RKO (cell line): ENCODE data around the gene MAS1.

Experiments
- DNase-seq: peaks from one replicate; pipeline ENCODE4 v3.0.0-alpha.2; 2016; ENCODE audit warnings: low spot score

MAS1 gene

DNA sequence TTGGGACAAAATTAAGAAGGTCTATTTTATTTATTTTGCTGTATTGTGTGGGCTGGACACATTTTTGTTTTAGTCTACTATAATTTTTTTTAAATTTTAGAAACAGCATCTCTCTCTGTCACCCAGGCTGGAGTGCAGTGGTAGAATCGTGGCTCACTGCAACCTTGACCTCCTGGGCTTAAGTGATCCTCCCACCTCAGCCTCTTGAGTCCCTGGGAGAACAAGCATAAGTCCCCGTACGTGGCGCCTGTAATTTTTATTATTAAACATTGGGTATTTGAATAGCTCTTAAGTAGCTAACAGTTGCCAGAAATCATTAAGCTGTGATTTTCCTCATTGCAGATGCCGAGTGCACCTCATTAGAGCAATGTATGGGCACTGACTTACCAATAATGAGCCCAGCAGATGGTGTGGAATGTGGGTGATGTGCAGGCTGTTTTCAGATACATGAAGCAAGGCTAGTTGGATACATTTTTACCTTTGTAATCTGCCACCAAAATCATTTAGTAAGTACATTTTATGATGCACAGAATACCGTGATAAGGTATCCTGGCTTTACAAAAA, 10.3 kb upstream of the MAS1 start:
- no peak for DNase-seq

DNA sequence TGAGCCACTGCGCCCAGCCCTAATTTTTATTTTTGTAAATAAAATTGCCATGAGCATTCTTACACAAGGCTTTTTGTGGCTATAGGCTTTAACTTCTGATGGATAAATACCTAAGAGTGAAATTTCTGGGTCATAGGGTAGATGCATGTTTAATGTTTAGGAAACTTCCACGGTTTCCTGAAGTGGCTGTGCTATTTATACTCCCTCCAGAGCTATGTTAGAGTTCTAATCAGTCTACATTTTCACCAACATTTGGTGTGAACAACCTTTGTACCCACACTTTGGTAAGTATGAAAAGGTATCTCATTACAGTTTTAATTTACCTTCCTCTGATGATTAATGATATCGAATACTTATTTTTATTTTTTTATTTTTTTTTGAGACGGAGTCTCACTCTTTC, 6.1 kb upstream of the MAS1 start:
- DNase-seq = no peak

DNA sequence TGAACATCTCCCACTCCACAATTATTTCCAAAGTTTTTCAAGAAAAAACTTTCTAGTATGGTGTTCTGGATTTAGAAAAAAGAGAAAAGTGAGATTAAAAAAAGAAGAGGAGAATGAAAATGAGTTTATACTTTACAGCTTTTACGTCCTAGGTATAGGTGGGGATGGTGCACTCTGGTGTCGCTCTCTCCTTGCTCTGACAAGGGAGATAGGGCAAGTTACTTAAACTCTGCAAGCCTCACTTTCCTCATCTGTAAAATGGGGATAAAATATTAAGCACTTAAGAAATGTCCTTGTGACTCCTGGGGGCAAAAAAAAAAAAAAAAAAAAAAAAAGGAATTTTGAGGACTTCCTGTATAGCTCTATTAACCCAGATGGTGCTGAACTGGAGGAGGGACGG, 4.5 kb upstream of the MAS1 start:
- DNase-seq = no peak

DNA sequence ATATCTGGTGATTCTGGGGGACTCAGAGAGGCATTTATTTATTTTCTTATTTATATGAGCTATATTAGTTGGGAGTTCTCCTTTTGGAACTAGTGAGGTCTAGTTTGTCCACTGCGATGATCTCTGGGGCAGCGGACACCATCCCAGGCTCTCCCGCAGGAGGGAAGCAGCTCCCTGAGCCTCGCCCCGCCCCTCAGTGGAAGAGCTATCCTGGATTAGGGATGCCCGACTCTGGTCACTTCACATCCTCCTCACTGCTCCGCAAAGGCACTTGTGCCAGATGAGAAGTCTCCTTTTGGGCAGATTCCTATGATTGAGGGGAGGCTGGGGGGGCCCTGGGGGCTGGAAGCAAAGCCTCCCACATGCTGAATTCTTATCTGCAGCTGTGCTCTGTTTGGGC, 3.6 kb upstream of the MAS1 start:
- DNase-seq = no peak

DNA sequence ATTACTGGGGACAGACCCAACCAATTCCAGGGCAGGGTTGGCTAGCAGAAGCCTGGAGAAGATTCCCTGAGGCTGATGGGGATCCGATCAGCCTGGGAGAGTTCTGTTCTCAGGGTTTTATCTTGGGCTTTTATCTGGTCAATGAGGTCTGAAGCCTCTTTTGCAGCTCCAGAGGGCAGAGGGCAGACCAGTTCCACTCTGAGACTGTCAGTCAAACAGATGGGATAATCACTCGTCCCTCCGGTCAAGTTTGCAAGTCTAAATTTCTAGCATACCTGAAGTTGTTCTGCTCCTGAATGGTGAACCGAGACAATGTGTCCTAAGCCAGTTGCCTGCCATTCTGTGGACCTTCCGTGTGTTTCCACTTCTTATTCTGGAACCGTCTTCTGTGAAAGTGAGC, 3.0 kb upstream of the MAS1 start:
- no peak for DNase-seq

DNA sequence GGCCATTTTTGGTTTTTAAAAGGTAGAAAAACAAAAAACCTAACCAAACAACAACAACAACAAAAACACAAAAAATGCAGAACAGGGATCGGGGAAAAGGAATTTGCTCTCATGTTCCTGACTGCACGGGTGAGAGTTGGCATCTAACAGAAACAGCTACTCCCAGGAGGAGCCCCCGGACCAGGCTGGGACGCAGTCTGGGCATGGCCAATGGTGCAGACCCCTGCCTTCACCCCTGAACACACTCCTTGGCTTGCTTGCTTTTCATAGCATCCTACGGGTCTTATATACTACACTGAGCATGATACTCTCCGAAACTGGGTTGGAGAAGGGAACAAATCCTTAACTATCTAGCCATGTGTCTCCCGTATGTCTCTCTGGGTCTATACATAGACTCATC, 587 bp upstream of the MAS1 start:
- DNase-seq = no peak

DNA sequence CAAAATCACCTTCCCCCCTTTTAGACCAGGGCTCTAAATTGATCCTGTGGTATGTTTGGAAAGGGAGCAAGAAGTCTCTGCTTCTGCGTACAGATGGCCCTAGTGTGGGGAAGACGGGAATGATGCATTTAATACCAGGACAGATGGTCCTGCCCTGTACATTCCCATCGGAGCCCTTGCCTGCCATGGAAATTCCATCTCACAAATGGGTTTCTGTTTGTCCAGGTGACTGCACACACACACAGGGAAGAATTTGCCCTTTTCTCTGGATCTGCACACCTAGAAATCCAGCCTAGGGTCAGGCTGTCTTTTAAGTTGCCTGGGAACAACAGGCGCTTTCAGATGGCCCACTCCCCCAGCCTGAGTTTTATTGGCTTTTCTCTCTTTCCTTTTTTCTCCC, 1.3 kb downstream of the MAS1 start:
- DNase-seq = no peak

DNA sequence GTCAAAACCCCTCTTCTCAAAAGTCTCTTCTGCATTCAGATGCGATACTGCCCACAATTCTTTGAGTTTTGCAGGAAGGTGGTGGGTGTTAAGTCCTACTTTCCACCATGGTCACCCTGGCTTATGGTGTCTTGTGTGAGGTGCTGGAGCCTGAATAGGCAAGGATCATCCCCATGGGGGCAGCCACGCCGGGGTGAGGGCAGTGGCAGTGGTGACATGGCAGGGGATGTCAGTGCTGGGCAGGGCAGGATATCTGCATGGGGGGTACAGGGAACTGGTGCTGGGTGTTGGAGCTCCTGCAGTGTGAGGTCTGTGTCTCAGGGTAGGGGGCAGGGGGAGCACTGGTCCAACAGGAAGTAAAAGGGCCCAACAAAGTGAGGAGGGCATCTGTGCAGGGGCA, 2.3 kb downstream of the MAS1 start:
- DNase-seq = no peak

DNA sequence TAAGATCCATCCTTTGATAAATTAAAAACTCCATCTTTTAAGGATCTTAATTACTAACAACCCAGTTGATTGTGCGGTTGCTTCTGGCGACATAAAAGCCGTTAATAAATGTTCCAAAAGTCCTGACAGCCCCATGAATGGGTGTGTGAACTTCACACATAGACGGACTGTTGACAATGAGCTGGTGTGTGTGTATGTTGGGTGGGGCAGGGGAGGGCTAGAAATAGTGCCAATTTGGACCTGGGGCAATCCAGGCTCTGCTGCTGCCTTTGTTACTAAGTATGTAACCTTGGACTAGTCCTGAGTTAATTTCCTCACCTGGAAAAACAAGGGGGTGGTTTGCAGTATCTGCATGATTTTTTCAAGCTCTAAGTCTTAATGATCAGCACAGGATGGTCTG, 4.2 kb downstream of the MAS1 start:
- no peak for DNase-seq

DNA sequence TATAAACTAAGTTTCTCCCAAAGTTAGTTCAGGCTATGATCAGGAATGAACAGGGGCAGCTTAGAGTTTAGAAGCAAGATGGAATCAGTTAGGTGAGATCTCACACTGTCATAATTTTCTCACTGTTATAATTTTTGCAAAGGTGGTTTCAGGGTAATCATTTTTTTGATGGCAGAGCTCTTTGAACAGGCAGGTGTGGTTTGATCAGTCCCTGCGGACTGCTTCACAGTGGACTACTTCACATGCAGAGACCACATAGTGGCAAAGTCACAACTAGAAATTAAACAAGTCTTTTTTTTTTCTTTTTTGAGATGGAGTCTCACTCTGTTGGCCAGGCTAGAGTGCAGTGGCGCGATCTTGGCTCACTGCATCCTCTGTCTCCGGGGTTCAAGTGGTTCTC, 6.8 kb downstream of the MAS1 start:
- DNase-seq = no peak

DNA sequence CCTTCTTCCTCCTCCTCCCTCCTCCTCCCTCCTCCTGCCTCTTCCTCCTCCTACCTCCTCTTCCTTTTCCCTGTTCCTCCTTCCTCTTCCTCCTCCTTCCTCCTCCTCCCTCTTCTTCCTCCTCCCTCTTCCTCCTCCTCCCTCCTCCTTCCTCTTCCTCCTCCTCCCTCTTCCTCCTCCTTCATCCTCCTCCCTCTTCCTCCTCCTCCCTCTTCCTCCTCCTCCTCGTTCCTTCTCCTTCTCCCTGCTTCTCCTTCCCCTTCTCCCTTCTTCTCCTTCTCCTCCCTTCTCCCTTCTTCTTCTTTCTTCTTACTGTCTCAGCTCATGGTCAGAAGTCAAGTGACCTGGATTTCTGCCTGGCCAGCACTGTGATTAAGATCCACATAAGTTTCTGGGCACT, 7.7 kb downstream of the MAS1 start:
- DNase-seq = no peak

DNA sequence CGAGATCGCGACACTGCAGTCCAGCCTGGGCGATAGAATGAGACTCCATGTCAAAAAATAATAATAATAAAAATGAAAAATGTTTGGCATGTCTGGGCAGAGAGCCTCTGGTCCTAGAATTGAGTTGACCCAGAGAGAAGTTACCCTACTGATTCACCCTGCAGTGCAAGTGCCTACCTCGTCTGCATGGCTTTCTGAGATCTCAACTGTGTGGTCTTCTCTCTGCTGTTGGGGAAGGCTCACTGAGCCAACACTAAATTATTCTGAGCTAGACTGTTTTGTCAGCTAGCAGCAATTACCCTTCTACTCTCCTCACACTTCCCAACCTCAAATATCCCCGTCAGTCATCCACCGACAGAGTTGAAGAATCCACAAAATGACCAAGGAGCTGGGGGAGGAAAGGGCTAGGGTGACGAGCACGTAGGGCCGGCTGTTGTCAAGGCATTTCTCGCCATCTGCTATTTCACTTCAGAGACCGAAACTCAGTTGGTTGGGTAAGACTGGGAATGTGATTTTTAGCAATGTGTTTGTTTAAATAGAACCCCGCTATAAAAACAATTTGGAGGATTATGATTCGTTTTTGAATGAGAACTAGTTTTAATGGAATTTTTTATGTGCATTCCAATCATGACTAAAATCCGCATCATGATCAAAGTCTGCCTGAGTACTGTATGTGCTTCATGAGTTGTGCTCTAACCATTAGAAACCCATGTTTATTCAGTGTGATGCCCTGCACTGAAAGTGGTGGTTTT, 9.4 kb downstream of the MAS1 start:
- no peak for DNase-seq

DNA sequence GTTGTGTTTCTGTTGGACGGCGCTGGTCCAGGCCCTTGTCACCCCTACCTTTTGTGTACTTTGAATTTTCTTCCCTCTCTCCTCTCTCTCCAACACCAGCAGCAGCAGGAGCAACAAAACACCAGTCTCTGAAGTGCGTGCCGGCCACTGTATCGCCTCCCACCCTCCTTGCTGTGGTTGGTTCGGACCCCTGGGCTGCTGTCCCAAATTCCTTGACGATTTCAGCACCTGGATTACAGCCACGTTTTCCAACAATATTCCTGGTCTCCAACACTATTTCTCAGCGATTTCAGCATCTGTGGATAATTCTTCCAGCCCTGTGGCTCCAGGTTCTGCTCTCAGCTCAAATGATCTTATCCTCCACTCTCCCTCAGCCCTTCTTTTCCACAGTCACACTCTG, 11.8 kb downstream of the MAS1 start:
- no peak for DNase-seq

DNA sequence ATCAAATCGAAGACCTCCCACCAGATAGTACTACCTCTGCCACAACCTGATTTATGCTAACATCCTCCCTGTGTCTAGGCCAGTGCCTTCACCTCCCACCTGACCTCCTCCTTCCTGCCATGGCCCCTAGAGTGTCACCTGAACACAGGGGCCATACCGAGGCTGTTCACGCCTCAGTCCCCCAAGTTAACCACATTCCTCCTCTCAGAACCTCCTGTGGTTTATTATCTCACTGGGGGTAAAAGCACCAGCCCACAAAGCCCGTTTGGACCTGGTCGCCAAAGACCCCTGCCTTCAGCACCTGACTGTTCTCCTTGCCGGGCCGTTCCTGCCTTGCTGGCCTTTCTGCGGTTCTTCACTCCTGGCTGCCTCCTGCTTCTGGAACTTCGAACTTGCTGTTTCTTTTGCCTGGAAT, 13.7 kb downstream of the MAS1 start:
- DNase-seq = no peak

DNA sequence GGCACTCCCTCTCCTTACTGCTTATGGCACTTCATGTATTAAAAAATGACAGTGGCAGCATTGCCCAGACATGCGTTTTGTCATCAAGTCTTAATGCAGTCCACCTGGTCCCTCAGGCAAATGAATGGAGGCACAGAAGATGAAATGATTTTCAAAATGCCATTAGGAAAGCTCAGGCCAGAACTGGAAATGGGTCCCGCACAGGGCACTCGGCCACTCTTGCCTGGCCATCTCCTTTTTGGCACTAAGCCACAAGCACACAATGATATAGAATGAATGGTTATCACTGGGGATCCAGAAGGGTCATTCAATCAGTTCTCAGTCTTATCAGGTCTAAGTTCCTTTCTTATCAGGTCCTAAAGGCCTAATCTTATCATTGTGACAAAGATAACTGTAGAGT, 15.6 kb downstream of the MAS1 start:
- no peak for DNase-seq

DNA sequence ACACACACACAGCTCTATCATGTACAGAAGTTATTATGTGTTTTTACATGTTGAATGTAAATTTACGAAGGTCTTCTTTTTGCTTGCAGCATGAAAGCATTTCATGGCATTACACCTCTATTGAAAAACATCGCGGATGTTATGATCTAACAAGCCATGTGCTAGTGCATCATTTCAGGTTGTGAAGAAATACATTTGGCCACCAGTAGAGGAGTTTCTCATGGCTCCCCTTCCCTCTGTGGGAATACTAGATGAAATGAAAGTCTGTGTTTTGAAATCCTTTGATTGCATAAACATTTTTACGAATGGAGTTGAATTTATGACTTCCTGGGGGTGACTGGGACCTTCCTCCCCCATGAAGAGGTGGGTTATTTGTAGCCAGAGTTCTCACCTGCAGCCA, 17.7 kb downstream of the MAS1 start:
- no peak for DNase-seq

DNA sequence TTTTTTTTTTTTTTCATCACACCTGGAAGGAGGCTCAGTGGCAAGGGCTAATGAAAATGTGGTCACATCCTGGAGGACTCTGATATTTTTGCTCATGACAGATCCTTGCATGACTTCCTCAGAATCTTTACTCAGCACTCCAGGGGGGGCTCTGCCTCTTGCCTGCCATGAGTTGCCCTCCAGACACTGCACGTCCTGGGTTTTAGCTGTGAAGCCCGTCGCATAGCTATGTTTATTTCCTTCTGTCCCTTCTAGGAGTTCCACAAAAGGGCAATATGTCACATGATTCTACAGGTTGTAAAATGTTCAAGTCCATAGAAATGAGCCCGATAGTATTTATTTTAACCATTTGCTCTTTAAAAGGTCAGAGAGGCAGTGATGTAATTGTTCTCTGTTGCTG, 18.2 kb downstream of the MAS1 start:
- DNase-seq = no peak

DNA sequence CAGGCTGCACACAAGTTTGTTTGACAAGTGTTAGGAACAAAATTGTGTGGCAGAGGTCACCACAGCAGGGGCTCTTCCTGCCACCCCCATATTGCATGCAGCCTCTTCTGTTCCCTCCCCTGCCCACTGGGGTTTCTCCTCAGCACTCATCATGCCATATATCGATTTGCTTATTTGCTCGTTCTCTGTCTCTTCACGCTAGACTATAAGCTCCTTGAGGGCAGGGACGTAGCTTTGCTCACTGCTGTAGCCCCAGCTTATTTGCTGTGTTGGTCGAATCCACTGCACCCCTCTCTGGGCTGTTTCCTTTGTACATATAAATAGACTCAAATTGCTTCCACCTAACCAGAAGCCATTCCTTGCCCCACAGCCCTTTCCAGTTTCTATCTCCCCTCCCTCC, 19.6 kb downstream of the MAS1 start:
- no peak for DNase-seq

DNA sequence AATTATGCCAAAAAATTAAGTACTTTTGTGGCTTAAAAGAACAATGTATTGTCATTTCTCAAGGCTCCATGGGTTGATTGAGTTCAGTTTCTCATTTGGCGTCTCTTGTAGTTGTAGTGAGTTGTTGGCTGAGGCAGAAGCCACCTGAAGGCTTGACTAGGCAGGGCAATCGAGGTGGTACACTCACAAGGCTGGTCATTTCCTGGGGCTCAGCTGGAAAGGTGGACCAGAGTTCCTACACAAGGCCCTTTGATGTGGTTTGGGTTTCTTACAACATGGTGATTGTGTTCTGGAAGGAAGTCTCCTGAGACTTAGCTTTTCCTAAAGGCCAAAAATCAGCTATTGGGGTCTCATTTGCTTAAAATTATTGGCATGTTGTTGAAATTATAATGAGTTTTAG, 22.6 kb downstream of the MAS1 start:
- DNase-seq = no peak

DNA sequence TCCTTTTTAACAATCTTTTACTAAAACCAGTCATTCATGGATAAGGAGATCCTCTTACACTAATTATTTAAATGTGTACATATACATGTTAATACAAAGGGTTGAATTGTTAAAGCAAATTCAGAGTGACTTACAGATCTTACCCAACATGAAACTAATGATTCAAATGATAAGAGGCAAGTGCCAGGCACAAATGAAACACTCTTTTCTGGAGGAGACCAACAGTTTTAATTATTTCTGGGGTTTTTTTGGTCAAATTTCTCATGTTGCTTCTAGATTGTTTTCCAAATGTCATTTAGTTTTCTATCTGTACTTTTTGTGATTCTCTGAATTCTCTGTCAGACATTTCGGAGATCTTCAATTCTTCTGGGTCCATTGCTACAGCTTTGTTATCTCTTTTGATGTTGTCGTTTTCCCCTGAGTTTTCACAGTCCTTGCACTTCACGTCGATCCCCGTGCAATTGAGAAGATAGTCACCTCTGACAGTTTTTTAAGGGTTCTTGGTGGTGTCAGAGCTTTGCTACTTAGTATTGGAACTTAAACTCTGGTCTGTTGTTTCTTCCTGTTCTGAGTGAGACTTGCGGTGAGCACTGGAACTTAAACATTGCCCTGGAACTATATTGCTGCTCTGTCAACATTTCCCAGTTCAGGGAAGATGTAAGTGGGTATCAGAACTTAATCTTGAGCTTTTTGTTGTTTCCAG, 23.2 kb downstream of the MAS1 start:
- no peak for DNase-seq

DNA sequence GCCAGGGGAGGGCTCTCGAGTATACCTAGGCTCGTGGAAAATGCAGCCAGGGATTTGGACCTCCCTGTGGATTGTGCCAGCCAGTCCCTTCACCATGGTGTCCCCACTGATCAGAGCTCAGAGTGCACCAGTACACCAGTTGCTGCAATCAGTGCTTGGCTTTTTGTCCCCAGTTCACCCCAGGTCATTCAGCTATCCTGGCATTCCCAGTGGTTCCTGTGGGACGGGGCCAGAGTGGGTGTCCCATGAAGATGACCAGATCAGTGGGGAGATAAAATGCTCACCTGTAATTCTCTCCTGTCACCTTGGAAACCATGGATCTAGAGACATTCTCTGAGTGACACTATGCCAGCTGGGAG, 23.8 kb downstream of the MAS1 start:
- DNase-seq = no peak

DNA sequence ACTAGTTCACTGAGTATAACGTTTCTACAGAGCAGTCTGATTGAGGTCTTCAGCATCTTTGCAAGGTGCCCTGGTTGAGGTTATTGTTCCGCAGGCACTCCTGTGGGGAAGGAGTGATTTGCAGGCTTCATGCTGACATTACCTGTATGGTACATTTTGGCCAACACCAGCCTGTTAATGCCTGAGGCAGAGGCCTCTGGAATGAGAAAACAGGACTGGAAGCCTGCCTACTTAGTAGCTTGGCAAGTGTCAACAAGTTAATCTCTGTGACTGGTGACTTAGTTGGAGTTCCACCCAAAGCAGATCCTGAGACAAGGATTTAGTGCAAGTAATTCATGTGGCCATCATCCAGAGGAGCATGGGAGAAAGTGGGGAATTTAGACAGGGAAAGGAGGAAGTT, 24.6 kb downstream of the MAS1 start:
- no peak for DNase-seq

DNA sequence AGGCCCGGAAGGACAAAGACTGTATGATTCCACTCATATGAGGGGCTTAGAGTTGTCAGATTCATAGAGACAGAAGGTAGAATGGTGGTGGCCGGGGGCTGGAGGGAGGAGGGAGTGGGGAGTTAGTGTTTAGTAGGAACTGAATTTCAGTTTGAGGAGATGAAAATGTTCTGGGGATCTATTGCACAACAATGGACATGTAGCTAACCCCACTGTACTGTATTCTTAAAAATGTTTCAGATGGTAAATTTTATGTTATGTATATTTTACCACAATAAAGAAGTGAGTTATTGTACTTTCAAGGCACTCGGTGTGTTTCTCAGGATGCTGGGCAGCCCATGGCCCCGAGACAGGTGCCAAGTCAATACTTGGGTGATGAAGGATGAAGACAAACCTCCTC, 25.4 kb downstream of the MAS1 start:
- DNase-seq = no peak

DNA sequence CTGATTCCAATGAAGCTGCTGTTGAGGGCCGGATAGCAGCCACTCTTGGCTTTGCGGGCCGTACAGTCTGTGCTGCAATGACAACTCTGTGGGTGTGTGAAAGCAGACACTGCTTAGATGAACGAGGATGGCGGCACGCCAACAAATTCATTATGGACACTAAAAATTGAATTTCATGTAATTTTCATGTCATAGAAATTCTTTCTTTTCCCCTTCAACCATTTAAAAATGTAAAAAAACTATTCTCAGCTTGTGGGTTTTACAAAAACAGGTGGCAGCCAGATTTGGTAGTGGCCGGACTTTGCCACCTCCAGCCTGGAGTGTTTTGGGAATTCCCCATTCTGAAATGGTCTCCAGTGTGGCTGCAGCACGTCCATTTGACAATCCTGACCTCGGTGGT, 26.0 kb downstream of the MAS1 start:
- DNase-seq = no peak
